ENCODE data around the gene DOCK11. TPM values are rescaled to one million over a fixed set of nuclear protein-coding genes. Genes with fewer than 3 reads are reported as not detected.
"Not testable (repeated sequence)": the region's sequence is repeated elsewhere in the genome, so short reads cannot be mapped to it uniquely, and the experiment has no call there.

DOCK11 gene
- total RNA-seq, 1 donor from 2014 or later: 30.2 TPM

- DNase-seq (ENCODE audit: low read depth): no peak
Measured at GRCh38 chrX:118685393-118685792, 189.8 kb downstream of the DOCK11 start.

GRCh38 chrX:118688935-118689334, 193.3 kb downstream of the DOCK11 start:
- DNase-seq (ENCODE audit: low read depth): no peak

GRCh38 chrX:118693843-118694242, 198.2 kb downstream of the DOCK11 start:
- no peak for DNase-seq (ENCODE audit: low read depth)

- no peak for DNase-seq (ENCODE audit: low read depth)
Measured at GRCh38 chrX:118694638-118695037, 199.0 kb downstream of the DOCK11 start.

GRCh38 chrX:118698516-118699170, 203.0 kb downstream of the DOCK11 start:
- no peak for DNase-seq (ENCODE audit: low read depth)

GRCh38 chrX:118702741-118703140, 207.1 kb downstream of the DOCK11 start:
- DNase-seq (ENCODE audit: low read depth): peak; percentile 74

- DNase-seq (ENCODE audit: low read depth): no peak
Measured at GRCh38 chrX:118706681-118707080, 211.1 kb downstream of the DOCK11 start.

- DNase-seq (ENCODE audit: low read depth): no peak
Measured at GRCh38 chrX:118714521-118714920, 218.9 kb downstream of the DOCK11 start.

GRCh38 chrX:118715917-118716316, 220.3 kb downstream of the DOCK11 start:
- DNase-seq (ENCODE audit: low read depth): not testable (repeated sequence)

GRCh38 chrX:118716833-118717232, 221.2 kb downstream of the DOCK11 start:
- not testable (repeated sequence) for DNase-seq (ENCODE audit: low read depth)

- DNase-seq (ENCODE audit: low read depth): no peak
Measured at GRCh38 chrX:118717678-118718391, 222.2 kb downstream of the DOCK11 start.

GRCh38 chrX:118718737-118719136, 223.1 kb downstream of the DOCK11 start:
- no peak for DNase-seq (ENCODE audit: low read depth)

- no peak for DNase-seq (ENCODE audit: low read depth)
Measured at GRCh38 chrX:118720058-118720707, 224.6 kb downstream of the DOCK11 start.

- DNase-seq (ENCODE audit: low read depth): no peak
Measured at GRCh38 chrX:118723376-118723775, 227.8 kb downstream of the DOCK11 start.

- DNase-seq (ENCODE audit: low read depth): no peak
Measured at GRCh38 chrX:118724365-118724764, 228.8 kb downstream of the DOCK11 start.

- no peak for DNase-seq (ENCODE audit: low read depth)
Measured at GRCh38 chrX:118724775-118725174, 229.2 kb downstream of the DOCK11 start.

- DNase-seq (ENCODE audit: low read depth): no peak
Measured at GRCh38 chrX:118726396-118726795, 230.8 kb downstream of the DOCK11 start.

- DNase-seq (ENCODE audit: low read depth): peak; percentile 85
Measured at GRCh38 chrX:118726887-118727685, 231.5 kb downstream of the DOCK11 start, which contains the start of gene IL13RA1. TSS of gene IL13RA1 (plus strand) at chrX:118727606. CDS start at chrX:118727639, 33 bp downstream.

- DNase-seq (ENCODE audit: low read depth): peak; percentile 22
Measured at GRCh38 chrX:118727686-118728339, 232.2 kb downstream of the DOCK11 start.

GRCh38 chrX:118729042-118729652, 233.5 kb downstream of the DOCK11 start:
- DNase-seq (ENCODE audit: low read depth): no peak

Data from myocyte (in vitro differentiated cells).